Mesodermal cell (in vitro differentiated cells): Measurements from ENCODE around the gene FAM171A2.
A peak's percentile ranks its signal among the peaks of the same experiment; 100 is the strongest.

Source experiments
- H3K27ac ChIP-seq: 2 replicates; pipeline ENCODE4 v1.7.0; 2013; ENCODE audit warnings: mild to moderate bottlenecking, low read depth, low read length, moderate library complexity; ENCODE audit not compliant: severe bottlenecking
- H3K36me3 ChIP-seq: 2 replicates; pipeline ENCODE4 v1.7.1; 2013; ENCODE audit warnings: mild to moderate bottlenecking, low read length, moderate library complexity; ENCODE audit not compliant: control insufficient read depth, insufficient read depth
- H3K4me1 ChIP-seq: one replicate; pipeline ENCODE4 v1.7.1; 2013; ENCODE audit warnings: mild to moderate bottlenecking, low read length; ENCODE audit not compliant: insufficient read depth, control insufficient read depth, poor library complexity, severe bottlenecking
- H3K4me3 ChIP-seq: 2 replicates; pipeline ENCODE4 v1.7.0; 2013; ENCODE audit warnings: low read length, control low read depth, mild to moderate bottlenecking; ENCODE audit not compliant: insufficient read depth, poor library complexity, severe bottlenecking; ENCODE audit errors: extremely low read depth
- H3K9me3 ChIP-seq: 2 replicates; pipeline ENCODE4 v1.7.1; 2013; ENCODE audit warnings: mild to moderate bottlenecking, low read length, moderate library complexity; ENCODE audit not compliant: control insufficient read depth
- WGBS, 2 experiments: methylation state at CpG; one replicate each; pipeline ENCODE4 v1.1.5; 2013; ENCODE audit warnings: missing lambda C conversion rate in 2 of 2; ENCODE audit not compliant: insufficient coverage in 2 of 2; 5-methylcytosine and 5-hydroxymethylcytosine counted together

FAM171A2 gene

GRCh38 chr17:44360144-44360533, 3.5 kb downstream of the FAM171A2 start:
- Histone ChIP-seq H3K36me3 (peaks cover 17% of the 10 kb centered on the region), H3K9me3 (no peaks in the 10 kb centered on the region), H3K27ac (no peak overlapping the region), H3K4me1 (peaks cover 18% of the 10 kb centered on the region), H3K4me3 (no peak overlapping the region)
- WGBS, 2 experiments = 88 to 93% methylated on average over 5 of the region's 6 CpGs

GRCh38 chr17:44359458-44360143, 4.1 kb downstream of the FAM171A2 start:
- 91 to 100% methylated on average over 6 of the region's 14 CpGs for WGBS, 2 experiments
- Histone ChIP-seq H3K36me3 (peaks cover 20% of the 10 kb centered on the region), H3K4me1 (peaks cover 18% of the 10 kb centered on the region), H3K4me3 (no peak overlapping the region), H3K9me3 (no peaks in the 10 kb centered on the region), H3K27ac (no peak overlapping the region)

- Histone ChIP-seq H3K36me3 (peaks cover 20% of the 10 kb centered on the region), H3K4me3 (no peak overlapping the region), H3K27ac (no peak overlapping the region), H3K9me3 (no peaks in the 10 kb centered on the region), H3K4me1 (peaks cover 18% of the 10 kb centered on the region)
- WGBS, 2 experiments = 93 to 96% methylated on average over 5 to 6 of the region's 6 CpGs
Observed at GRCh38 chr17:44359006-44359405, 4.6 kb downstream of the FAM171A2 start.

GRCh38 chr17:44358066-44358465, 5.6 kb downstream of the FAM171A2 start:
- Histone ChIP-seq H3K9me3 (no peaks in the 10 kb centered on the region), H3K36me3 (peaks cover 22% of the 10 kb centered on the region), H3K4me1 (peaks cover 18% of the 10 kb centered on the region), H3K4me3 (no peak overlapping the region), H3K27ac (no peak overlapping the region)
- 93 to 96% methylated on average over 9 of the region's 9 CpGs for WGBS, 2 experiments

- Histone ChIP-seq H3K36me3 (peaks cover 40% of the 10 kb centered on the region), H3K4me1 (peaks cover 6% of the 10 kb centered on the region), H3K4me3 (no peak overlapping the region), H3K27ac (no peak overlapping the region), H3K9me3 (no peaks in the 10 kb centered on the region)
- 93 to 98% methylated on average over 9 to 11 of the region's 11 CpGs for WGBS, 2 experiments
Observed at GRCh38 chr17:44356241-44356640, 7.4 kb downstream of the FAM171A2 start.

GRCh38 chr17:44355642-44356099, 8.0 kb downstream of the FAM171A2 start:
- Histone ChIP-seq H3K27ac (no peak overlapping the region), H3K4me1 (peaks cover under 1% of the 10 kb centered on the region), H3K4me3 (no peak overlapping the region), H3K36me3 (peaks cover 45% of the 10 kb centered on the region), H3K9me3 (no peaks in the 10 kb centered on the region)
- 94 to 97% methylated on average over 14 to 16 of the region's 17 CpGs for WGBS, 2 experiments

- Histone ChIP-seq H3K9me3 (no peaks in the 10 kb centered on the region), H3K27ac (no peak overlapping the region), H3K4me3 (no peak overlapping the region), H3K36me3 (peaks cover 49% of the 10 kb centered on the region), H3K4me1 (no peaks in the 10 kb centered on the region)
- WGBS, 2 experiments = 38 to 42% methylated on average over 66 to 74 of the region's 77 CpGs
Observed at GRCh38 chr17:44354582-44355561, 8.8 kb downstream of the FAM171A2 start.

- Histone ChIP-seq H3K36me3 (peaks cover 50% of the 10 kb centered on the region), H3K4me3 (peak overlapping the region; percentile 22), H3K9me3 (no peaks in the 10 kb centered on the region), H3K4me1 (no peaks in the 10 kb centered on the region), H3K27ac (no peak overlapping the region)
- WGBS, 2 experiments = 15 to 22% methylated on average over 59 to 88 of the region's 98 CpGs
Observed at GRCh38 chr17:44353672-44354331, 9.9 kb downstream of the FAM171A2 start.

- Histone ChIP-seq H3K9me3 (no peaks in the 10 kb centered on the region), H3K4me3 (peak overlapping the region; percentile 22), H3K27ac (no peak overlapping the region)
Observed at GRCh38 chr17:44352828-44353671, 10.6 kb downstream of the FAM171A2 start.

More at GRCh38 chr17:44352828-44353671, 10.6 kb downstream of the FAM171A2 start:
- Histone ChIP-seq H3K4me1 (no peaks in the 10 kb centered on the region), H3K36me3 (peaks cover 49% of the 10 kb centered on the region)
- WGBS, 2 experiments = 42 to 66% methylated on average over 9 to 19 of the region's 22 CpGs
